H9 (cell line): ENCODE data around the gene GJA9. TPM values are rescaled to one million over a fixed set of nuclear protein-coding genes. Genes with fewer than 3 reads are reported as not detected.
A peak's percentile ranks its signal among the peaks of the same experiment; 100 is the strongest.

Experiments used
- DNase-seq: peaks from one replicate; pipeline ENCODE4 v3.0.0-alpha.2; 2017
- H2AFZ ChIP-seq: one replicate; pipeline ENCODE4 v1.6.1; 2013; ENCODE audit warnings: mild to moderate bottlenecking, low read length, control low read depth, moderate library complexity
- H2AK5ac ChIP-seq: 2 replicates; pipeline ENCODE4 v1.6.1; 2013; ENCODE audit warnings: low read length, control low read depth, mixed read lengths; ENCODE audit not compliant: insufficient read length
- H2BK120ac ChIP-seq: one replicate; pipeline ENCODE4 v1.6.1; 2013; ENCODE audit warnings: low read depth, mild to moderate bottlenecking, low read length, control low read depth, inconsistent platforms; ENCODE audit not compliant: poor library complexity, severe bottlenecking
- H2BK12ac ChIP-seq: 2 replicates; pipeline ENCODE4 v1.6.1; 2013; ENCODE audit warnings: low read length, control low read depth, mixed read lengths, low read depth; ENCODE audit not compliant: insufficient read length
- H2BK15ac ChIP-seq: 2 replicates; pipeline ENCODE4 v1.6.1; 2013; ENCODE audit warnings: low read depth, low read length, control low read depth
- H2BK20ac ChIP-seq: one replicate; pipeline ENCODE4 v1.6.1; 2013; ENCODE audit warnings: low read depth, mild to moderate bottlenecking, low read length, control low read depth, inconsistent platforms; ENCODE audit not compliant: poor library complexity, severe bottlenecking
- H2BK5ac ChIP-seq: 2 replicates; pipeline ENCODE4 v1.6.1; 2013; ENCODE audit warnings: low read length, control low read depth, mixed read lengths; ENCODE audit not compliant: insufficient read length
- H3K14ac ChIP-seq: 2 replicates; pipeline ENCODE4 v1.6.1; 2013; ENCODE audit warnings: low read length, control low read depth; ENCODE audit not compliant: insufficient read depth
- H3K18ac ChIP-seq: 2 replicates; pipeline ENCODE4 v1.6.1; 2013; ENCODE audit warnings: low read depth, mild to moderate bottlenecking, mixed read lengths, low read length, control low read depth; ENCODE audit not compliant: insufficient read length
- H3K23ac ChIP-seq: 2 replicates; pipeline ENCODE4 v1.6.1; 2013; ENCODE audit warnings: low read length, control low read depth, mixed read lengths, low read depth; ENCODE audit not compliant: insufficient read length
- H3K23me2 ChIP-seq: 2 replicates; pipeline ENCODE4 v1.6.1; 2013; ENCODE audit warnings: low read depth, mild to moderate bottlenecking, mixed read lengths, low read length, control low read depth; ENCODE audit not compliant: insufficient read length, poor library complexity, severe bottlenecking
- H3K27ac ChIP-seq: 2 replicates; pipeline ENCODE4 v1.5.1; 2013; ENCODE audit warnings: low read length, control low read depth, mixed read lengths, low read depth; ENCODE audit not compliant: insufficient read length
- H3K27me3 ChIP-seq: 2 replicates; pipeline ENCODE4 v1.6.1; 2013; ENCODE audit warnings: low read length, control low read depth, inconsistent platforms; ENCODE audit not compliant: insufficient read depth
- H3K4ac ChIP-seq: 2 replicates; pipeline ENCODE4 v1.6.1; 2013; ENCODE audit warnings: low read depth, mild to moderate bottlenecking, control low read depth, inconsistent platforms, low read length, moderate library complexity
- H3K4me1 ChIP-seq: 2 replicates; pipeline ENCODE4 v1.6.1; 2013; ENCODE audit warnings: low read length, control low read depth, inconsistent platforms; ENCODE audit not compliant: insufficient read depth
- H3K4me2 ChIP-seq: 2 replicates; pipeline ENCODE4 v1.6.1; 2013; ENCODE audit warnings: low read length, control low read depth, mixed read lengths; ENCODE audit not compliant: insufficient read length, insufficient read depth
- H3K56ac ChIP-seq: 2 replicates; pipeline ENCODE4 v1.6.1; 2013; ENCODE audit warnings: low read depth, mild to moderate bottlenecking, mixed read lengths, low read length, control low read depth; ENCODE audit not compliant: insufficient read length
- H3K79me1 ChIP-seq: 2 replicates; pipeline ENCODE4 v1.6.1; 2013; ENCODE audit warnings: low read depth, mild to moderate bottlenecking, moderate library complexity, low read length, control low read depth, inconsistent platforms; ENCODE audit not compliant: insufficient read depth, poor library complexity, severe bottlenecking
- H3K79me2 ChIP-seq: 2 replicates; pipeline ENCODE4 v1.6.1; 2013; ENCODE audit warnings: low read length, control low read depth, inconsistent platforms; ENCODE audit not compliant: insufficient read depth
- H3K9ac ChIP-seq: 2 replicates; pipeline ENCODE4 v1.6.1; 2013; ENCODE audit warnings: low read length, control low read depth, mixed read lengths; ENCODE audit not compliant: insufficient read length; ENCODE audit errors: extremely low read depth
- H3K9me3 ChIP-seq: one replicate; pipeline ENCODE4 v1.6.1; 2013; ENCODE audit warnings: low read depth, low read length, inconsistent platforms; ENCODE audit not compliant: control insufficient read depth
- H3T11ph ChIP-seq: one replicate; pipeline ENCODE4 v1.6.1; 2013; ENCODE audit warnings: mild to moderate bottlenecking, low read length, control low read depth, inconsistent platforms
- H4K20me1 ChIP-seq: one replicate; pipeline ENCODE4 v1.6.1; 2013; ENCODE audit not compliant: control insufficient read depth, insufficient read length, insufficient read depth
- H4K5ac ChIP-seq: 2 replicates; pipeline ENCODE4 v1.6.1; 2013; ENCODE audit warnings: low read depth, mild to moderate bottlenecking, mixed read lengths, low read length, control low read depth; ENCODE audit not compliant: insufficient read length
- H4K8ac ChIP-seq: replicated peaks from 2 replicates; pipeline ENCODE4 v1.6.1; 2013; ENCODE audit warnings: low read length, control low read depth, mixed read lengths, low read depth; ENCODE audit not compliant: insufficient read length
- H4K91ac ChIP-seq: 2 replicates; pipeline ENCODE4 v1.6.1; 2013; ENCODE audit warnings: low read depth, mild to moderate bottlenecking, moderate library complexity, mixed read lengths, low read length, control low read depth; ENCODE audit not compliant: insufficient read length
- H3K27ac Mint-ChIP-seq, 3 experiments: 2 replicates in 2 of 3; 3 replicates in 1 of 3; pipeline ENCODE4 v1.8.0; 2020 to 2021; ENCODE audit warnings: mixed read lengths in 3 of 3, mild to moderate bottlenecking in 1 of 3, moderate library complexity in 1 of 3
- H3K27me3 Mint-ChIP-seq: 2 replicates; pipeline ENCODE4 v1.8.0; 2021; ENCODE audit warnings: low read depth, mild to moderate bottlenecking, moderate library complexity, mixed read lengths
- H3K36me3 Mint-ChIP-seq, 3 experiments: 2 replicates in 2 of 3; 3 replicates in 1 of 3; pipeline ENCODE4 v1.8.0; 2020 to 2021; ENCODE audit warnings: low read depth in 3 of 3, mixed read lengths in 3 of 3; ENCODE audit not compliant: insufficient read depth in 1 of 3
- H3K4me1 Mint-ChIP-seq, 2 experiments: 2 replicates each; pipeline ENCODE4 v1.8.0; 2020; ENCODE audit warnings: mixed read lengths in 2 of 2
- H3K4me3 Mint-ChIP-seq, 2 experiments: 2 replicates in 1 of 2; 3 replicates in 1 of 2; pipeline ENCODE4 v1.8.0; 2020 to 2021; ENCODE audit warnings: mild to moderate bottlenecking in 2 of 2, mixed read lengths in 2 of 2, moderate library complexity in 1 of 2
- H3K9me3 Mint-ChIP-seq, 2 experiments: 2 replicates in 1 of 2; 3 replicates in 1 of 2; pipeline ENCODE4 v1.8.0; 2020; ENCODE audit warnings: mild to moderate bottlenecking in 2 of 2, mixed read lengths in 2 of 2, moderate library complexity in 1 of 2
- CTCF ChIP-seq: fragments of 200-600 bp; sonication (generic); conservative IDR thresholded peaks from 3 replicates; pipeline ENCODE4 v1.8.0; 2021; ENCODE audit warnings: antibody characterized with exemption, mild to moderate bottlenecking
- WGBS: extraction: QIAGEN DNeasy Blood & Tissue Kit; methylation state at CpG from one replicate; pipeline ENCODE4 v1.1.7; 2013; ENCODE audit warnings: missing lambda C conversion rate, low lambda C conversion rate, mixed read lengths; ENCODE audit not compliant: insufficient read length; ENCODE audit errors: extremely low coverage; 5-methylcytosine and 5-hydroxymethylcytosine counted together
- total RNA-seq: library from RNA; stranded (reverse); gene quantifications from 2 replicates; pipeline ENCODE4 v1.2.1, GENCODE V29; 2021

GJA9 gene
- total RNA-seq, 1 experiment from 2014 or later: not detected

- H2AK5ac ChIP-seq: no peak overlapping the region
- no CpG with 5 or more reads among the region's 2 CpGs for WGBS
- H2BK20ac ChIP-seq: no peak overlapping the region
- Mint-ChIP-seq H3K27ac (peak overlapping the region in 1 of 3 experiments; percentile 63; a peak in 1 of 7 replicates), H3K4me3 (no peak overlapping the region), H3K4me1 (peaks cover 14 to 22% of the 10 kb centered on the region in 2 experiments), H3K9me3 (peaks cover 0 to 4% of the 10 kb centered on the region in 2 experiments; a peak in 1 of 5 replicates), H3K27me3 (no peaks in the 10 kb centered on the region), H3K36me3 (peaks cover 10 to 53% (median 45%) of the 10 kb centered on the region in 3 experiments; a peak in 6 of 7 replicates)
- no peak overlapping the region for H4K5ac ChIP-seq
- no peaks in the 10 kb centered on the region for H3K79me1 ChIP-seq
- H2BK12ac ChIP-seq: no peak overlapping the region
- H2BK120ac ChIP-seq: no peak overlapping the region
- TF ChIP-seq CTCF: no peak
- no peaks in the 10 kb centered on the region for H3K9me3 ChIP-seq
- H3K4ac ChIP-seq: no peak overlapping the region
- H3K14ac ChIP-seq: no peak overlapping the region
- H4K91ac ChIP-seq: no peak overlapping the region
- no peaks in the 10 kb centered on the region for H3K79me2 ChIP-seq
- no peak for DNase-seq
- no peak overlapping the region for H2BK15ac ChIP-seq
- no peaks in the 10 kb centered on the region for H4K20me1 ChIP-seq
- H3K23me2 ChIP-seq: no peaks in the 10 kb centered on the region
- H3K4me2 ChIP-seq: no peak overlapping the region
- H3K9ac ChIP-seq: no peak overlapping the region
- H3T11ph ChIP-seq: no peak overlapping the region
- H3K27me3 ChIP-seq: no peaks in the 10 kb centered on the region
- no peak overlapping the region for H3K18ac ChIP-seq
- H3K27ac ChIP-seq: no peak overlapping the region
- no peak overlapping the region for H3K23ac ChIP-seq
- H2BK5ac ChIP-seq: no peak overlapping the region
- H2AFZ ChIP-seq: no peak overlapping the region
- H4K8ac ChIP-seq: no peak overlapping the region
- H3K56ac ChIP-seq: no peak overlapping the region
- no peaks in the 10 kb centered on the region; the same call in 1 of the 2 replicates for H3K4me1 ChIP-seq
Observed at GRCh38 chr1:38840281-38840680, 41.1 kb downstream of the GJA9 start.
